ENCODE results near the gene F7.

Gene F7

GRCh38 chr13:113153810-113154748 is 48.5 kb downstream of the F7 start:
- TF ChIP-seq EGR1 (IDR thresholded peaks at IDR 0.05) (0 out of 2 replicates have a peak, but pooled peaks have one; percentile 37), REST (IDR thresholded peaks at IDR 0.05; ENCODE audit: low read depth) (no peak), USF1 (IDR thresholded peaks at IDR 0.05) (peak; percentile 94), EP300 (IDR thresholded peaks at IDR 0.05; ENCODE audit: borderline replicate concordance) (no peak), TAF1 (IDR thresholded peaks at IDR 0.05; ENCODE audit: low read depth) (peak; percentile 50), TCF12 (IDR thresholded peaks at IDR 0.05; ENCODE audit: low read depth) (no peak), CREB1 (IDR thresholded peaks at IDR 0.05; ENCODE audit: low read depth) (no peak), CEBPB (IDR thresholded peaks at IDR 0.05) (no peak), YY1 (IDR thresholded peaks at IDR 0.05; ENCODE audit: low read depth) (peak; percentile 56; the same call in 1 of the 2 replicates), ZBTB7A (IDR thresholded peaks at IDR 0.05; ENCODE audit: low read depth) (no peak), MAX (IDR thresholded peaks at IDR 0.05) (peak; percentile 62), TEAD4 (IDR thresholded peaks at IDR 0.05) (no peak), RAD21 (IDR thresholded peaks at IDR 0.05; ENCODE audit: low read depth) (no peak)

- TF ChIP-seq TCF12 (IDR thresholded peaks at IDR 0.05; ENCODE audit: low read depth) (no peak), USF1 (IDR thresholded peaks at IDR 0.05) (no peak), RAD21 (IDR thresholded peaks at IDR 0.05; ENCODE audit: low read depth) (no peak), EP300 (IDR thresholded peaks at IDR 0.05; ENCODE audit: borderline replicate concordance) (no peak), EGR1 (IDR thresholded peaks at IDR 0.05) (no peak), YY1 (IDR thresholded peaks at IDR 0.05; ENCODE audit: low read depth) (no peak), FOXM1 (IDR thresholded peaks at IDR 0.05; ENCODE audit: borderline replicate concordance, low read depth) (no peak), MAX (IDR thresholded peaks at IDR 0.05) (no peak), NFIC (IDR thresholded peaks at IDR 0.05) (no peak), ZBTB7A (IDR thresholded peaks at IDR 0.05; ENCODE audit: low read depth) (no peak), TEAD4 (IDR thresholded peaks at IDR 0.05) (no peak), TAF1 (IDR thresholded peaks at IDR 0.05; ENCODE audit: low read depth) (no peak), REST (IDR thresholded peaks at IDR 0.05; ENCODE audit: low read depth) (no peak), CEBPB (IDR thresholded peaks at IDR 0.05) (no peak), CREB1 (IDR thresholded peaks at IDR 0.05; ENCODE audit: low read depth) (no peak)
Observed at GRCh38 chr13:113155201-113155600, 49.6 kb downstream of the F7 start.

GRCh38 chr13:113155982-113156655 is 50.5 kb downstream of the F7 start:
- TF ChIP-seq TAF1 (IDR thresholded peaks at IDR 0.05; ENCODE audit: low read depth) (no peak), CREB1 (IDR thresholded peaks at IDR 0.05; ENCODE audit: low read depth) (no peak), REST (IDR thresholded peaks at IDR 0.05; ENCODE audit: low read depth) (no peak), TCF12 (IDR thresholded peaks at IDR 0.05; ENCODE audit: low read depth) (no peak), RAD21 (IDR thresholded peaks at IDR 0.05; ENCODE audit: low read depth) (no peak), YY1 (IDR thresholded peaks at IDR 0.05; ENCODE audit: low read depth) (no peak), MAX (IDR thresholded peaks at IDR 0.05) (no peak), TEAD4 (IDR thresholded peaks at IDR 0.05) (no peak), CEBPB (IDR thresholded peaks at IDR 0.05) (no peak), NFIC (IDR thresholded peaks at IDR 0.05) (no peak), ZBTB7A (IDR thresholded peaks at IDR 0.05; ENCODE audit: low read depth) (no peak), USF1 (IDR thresholded peaks at IDR 0.05) (no peak), EP300 (IDR thresholded peaks at IDR 0.05; ENCODE audit: borderline replicate concordance) (no peak), EGR1 (IDR thresholded peaks at IDR 0.05) (no peak)

Data from Ishikawa (cell line).